GM12875 (cell line): Measurements from ENCODE around the gene IGSF9B.

ENCODE experiments used
- H3K4me3 ChIP-seq: one replicate; pipeline ENCODE4 v1.5.1; 2011; ENCODE audit warnings: low read depth, low read length, control low read depth
- TF ChIP-seq, protein P1 (sequence below): IDR thresholded peaks from 2 replicates; pipeline ENCODE4 v1.5.1; 2011; ENCODE audit warnings: low read depth, mild to moderate bottlenecking, control low read depth, inconsistent platforms, low read length, moderate library complexity, borderline replicate concordance; ENCODE audit not compliant: insufficient read depth

The IGSF9B gene

DNA sequence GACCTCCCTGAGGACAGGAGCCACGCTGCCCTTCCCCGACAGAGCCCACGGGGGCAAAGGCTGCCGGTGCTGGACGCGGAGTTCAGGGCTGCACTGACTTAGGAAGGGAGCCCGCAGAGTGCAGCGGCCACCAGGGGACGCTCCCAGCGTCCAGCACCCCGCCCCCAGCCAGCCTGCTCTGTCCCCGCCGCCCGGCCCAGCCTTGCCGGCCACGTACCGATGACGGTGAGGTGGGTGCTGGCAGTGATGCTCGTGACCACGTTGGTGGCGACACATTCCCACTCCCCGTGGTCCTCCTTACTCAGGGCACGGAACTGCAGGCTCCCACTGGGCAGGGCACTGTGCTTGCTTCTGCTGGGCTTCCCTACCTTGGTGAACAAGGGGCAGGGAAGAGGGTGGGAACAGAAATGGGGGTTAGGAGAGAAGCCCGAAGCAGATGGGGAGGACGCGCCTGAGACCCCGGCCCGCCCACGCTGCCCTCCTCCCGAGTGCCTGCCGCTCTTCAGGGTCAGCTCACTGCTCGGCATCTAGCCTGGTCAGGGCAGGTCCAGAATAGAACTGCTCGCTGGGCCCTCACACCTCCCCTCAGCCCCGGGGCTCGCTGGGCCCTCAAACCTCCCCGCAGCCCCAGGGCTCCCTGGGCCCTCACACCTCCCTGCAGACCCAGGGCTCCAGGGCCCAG is 25.9 kb downstream of the IGSF9B start:
- TF ChIP-seq, protein P1, sequence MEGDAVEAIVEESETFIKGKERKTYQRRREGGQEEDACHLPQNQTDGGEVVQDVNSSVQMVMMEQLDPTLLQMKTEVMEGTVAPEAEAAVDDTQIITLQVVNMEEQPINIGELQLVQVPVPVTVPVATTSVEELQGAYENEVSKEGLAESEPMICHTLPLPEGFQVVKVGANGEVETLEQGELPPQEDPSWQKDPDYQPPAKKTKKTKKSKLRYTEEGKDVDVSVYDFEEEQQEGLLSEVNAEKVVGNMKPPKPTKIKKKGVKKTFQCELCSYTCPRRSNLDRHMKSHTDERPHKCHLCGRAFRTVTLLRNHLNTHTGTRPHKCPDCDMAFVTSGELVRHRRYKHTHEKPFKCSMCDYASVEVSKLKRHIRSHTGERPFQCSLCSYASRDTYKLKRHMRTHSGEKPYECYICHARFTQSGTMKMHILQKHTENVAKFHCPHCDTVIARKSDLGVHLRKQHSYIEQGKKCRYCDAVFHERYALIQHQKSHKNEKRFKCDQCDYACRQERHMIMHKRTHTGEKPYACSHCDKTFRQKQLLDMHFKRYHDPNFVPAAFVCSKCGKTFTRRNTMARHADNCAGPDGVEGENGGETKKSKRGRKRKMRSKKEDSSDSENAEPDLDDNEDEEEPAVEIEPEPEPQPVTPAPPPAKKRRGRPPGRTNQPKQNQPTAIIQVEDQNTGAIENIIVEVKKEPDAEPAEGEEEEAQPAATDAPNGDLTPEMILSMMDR, result peak; percentile 57
- H3K4me3 ChIP-seq, result no peak overlapping the region

DNA sequence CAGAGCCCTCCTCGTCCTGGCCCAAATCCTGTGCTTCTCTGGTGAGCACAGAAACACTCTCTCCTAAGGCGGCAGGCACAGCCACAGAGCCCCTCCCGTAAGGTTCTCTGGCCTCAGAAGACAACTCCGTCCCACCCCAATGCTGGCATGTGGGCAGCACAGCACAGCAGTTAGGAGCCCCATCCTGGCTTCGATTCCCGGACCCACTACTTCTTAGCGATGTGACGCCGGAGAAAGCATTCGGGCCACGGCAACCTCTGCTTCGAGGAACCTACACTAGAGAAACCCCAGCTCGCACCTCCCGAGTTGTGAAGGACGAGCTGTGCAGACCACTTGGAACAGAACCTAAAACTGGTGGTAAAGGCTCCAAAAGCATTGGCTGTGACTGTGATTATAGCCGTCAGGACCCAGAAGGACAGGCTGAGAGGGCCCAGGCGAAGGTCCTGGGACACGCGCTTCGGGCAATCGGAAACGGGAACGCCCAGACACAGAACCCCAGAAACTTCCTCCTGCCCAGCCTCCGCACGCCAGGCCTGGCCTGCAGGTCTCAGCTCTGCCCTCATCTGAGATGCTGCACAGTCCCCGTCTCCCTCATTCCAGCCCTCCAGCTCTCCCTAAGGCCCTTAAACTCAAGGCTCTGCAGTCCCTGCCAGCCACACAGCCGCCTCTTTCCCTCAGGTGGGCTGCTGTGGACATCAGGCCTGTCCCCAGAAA is 26.6 kb downstream of the IGSF9B start:
- TF ChIP-seq, protein P1, result no peak
- H3K4me3 ChIP-seq, result no peak overlapping the region

DNA sequence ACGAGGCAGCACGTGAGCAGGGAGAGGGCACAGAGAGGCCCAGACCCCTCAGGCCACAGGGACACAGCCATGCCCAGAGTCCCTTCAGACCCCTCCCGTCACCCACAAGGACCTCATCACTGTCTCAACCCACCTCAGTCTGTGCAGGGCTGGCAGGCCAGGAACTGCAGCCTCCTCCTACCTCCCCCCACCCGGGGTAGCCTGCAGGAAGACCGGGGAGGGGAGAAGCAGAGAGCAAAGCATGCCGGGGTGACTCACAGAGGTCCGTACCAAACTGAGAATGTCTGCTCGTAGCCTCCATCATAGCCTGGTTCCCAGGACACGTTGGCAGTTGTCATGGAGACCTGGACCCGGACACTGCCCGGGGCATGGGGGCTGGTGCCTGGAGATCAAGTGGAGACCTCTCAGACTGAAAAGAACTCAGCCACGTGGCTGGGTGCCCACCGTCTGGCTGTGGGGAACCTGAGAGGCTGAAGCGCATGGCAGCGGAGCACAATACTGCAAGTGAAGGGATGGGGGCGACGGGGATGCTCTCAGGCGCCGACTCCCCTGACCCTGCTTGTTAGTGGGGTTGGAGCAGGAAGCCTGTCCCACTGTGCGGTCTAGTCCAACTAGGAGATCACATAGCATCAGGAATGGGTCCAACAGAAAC is 27.2 kb downstream of the IGSF9B start:
- no peak overlapping the region for H3K4me3 ChIP-seq

DNA sequence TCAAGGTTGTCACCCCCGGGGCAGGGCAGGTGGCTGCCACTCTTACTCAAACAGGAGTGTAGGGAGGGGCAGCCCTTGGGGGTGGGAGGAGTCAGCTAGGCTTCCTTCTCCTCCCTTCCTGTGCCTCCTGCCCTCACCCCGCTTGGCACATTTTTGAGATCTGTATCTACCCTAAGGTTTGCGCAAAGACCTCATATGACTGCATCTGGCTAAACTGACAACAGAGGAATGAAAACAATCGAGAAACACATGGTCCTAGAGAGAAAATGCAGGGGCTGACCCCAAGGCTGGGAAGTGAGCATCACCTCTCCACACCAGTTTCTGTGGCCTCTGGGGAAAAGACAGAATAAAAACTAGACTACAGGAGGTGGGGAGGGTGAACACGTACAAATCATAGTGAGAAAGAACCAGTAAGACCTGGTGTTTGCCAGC is 28.1 kb downstream of the IGSF9B start:
- TF ChIP-seq, protein P1, result no peak

More for the DNA sequence above, 27.2 kb downstream of the IGSF9B start:
- TF ChIP-seq, protein P1, result no peak

DNA sequence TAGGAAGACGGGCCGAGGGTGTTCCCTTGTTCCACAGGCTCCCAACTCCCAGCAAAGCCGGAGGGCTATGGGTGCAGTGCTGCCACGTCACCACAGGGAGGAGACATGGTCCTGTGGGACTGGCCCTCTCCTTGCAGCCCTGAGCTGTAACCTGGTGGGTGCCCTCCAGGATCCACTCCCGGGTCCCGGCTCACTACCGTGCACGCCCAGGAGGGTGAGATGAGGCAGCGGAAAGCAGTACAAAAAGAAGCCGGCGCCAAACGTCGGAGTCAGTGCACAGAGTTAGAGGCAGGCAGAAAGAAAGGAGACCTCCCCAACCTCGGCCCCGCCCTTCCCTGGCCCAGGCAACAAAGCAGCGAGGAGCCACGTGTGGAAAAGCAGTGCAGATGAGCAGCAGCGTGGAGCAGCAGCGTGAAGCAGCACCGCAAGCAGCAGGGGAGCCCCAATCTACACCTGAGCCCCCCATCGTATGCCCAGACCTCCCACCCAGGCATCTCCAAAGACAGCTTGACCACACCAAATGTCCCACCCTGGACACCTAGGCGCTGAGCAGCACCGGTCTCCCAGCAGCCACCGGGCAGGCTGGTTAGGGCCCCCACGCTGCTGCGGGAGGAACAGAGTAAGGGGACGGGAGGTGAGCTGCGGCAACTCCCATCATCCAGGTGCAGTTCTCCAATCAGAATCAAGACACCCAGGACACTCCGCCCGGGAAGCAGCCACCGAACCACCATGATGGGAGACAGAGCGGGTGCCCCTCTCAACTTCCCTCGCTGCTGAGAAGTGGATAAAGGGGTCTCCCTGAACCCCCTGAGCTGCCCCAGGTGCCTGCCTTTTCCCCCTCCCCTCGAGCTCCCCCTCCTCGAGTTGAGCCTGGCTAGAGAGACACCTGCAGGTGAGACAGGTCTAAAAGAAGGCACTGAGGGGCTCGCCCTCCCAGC is 28.8 kb downstream of the IGSF9B start:
- TF ChIP-seq, protein P1, result peak; percentile 95
- no peak overlapping the region for H3K4me3 ChIP-seq

More for the DNA sequence above, 28.1 kb downstream of the IGSF9B start:
- no peak overlapping the region for H3K4me3 ChIP-seq

DNA sequence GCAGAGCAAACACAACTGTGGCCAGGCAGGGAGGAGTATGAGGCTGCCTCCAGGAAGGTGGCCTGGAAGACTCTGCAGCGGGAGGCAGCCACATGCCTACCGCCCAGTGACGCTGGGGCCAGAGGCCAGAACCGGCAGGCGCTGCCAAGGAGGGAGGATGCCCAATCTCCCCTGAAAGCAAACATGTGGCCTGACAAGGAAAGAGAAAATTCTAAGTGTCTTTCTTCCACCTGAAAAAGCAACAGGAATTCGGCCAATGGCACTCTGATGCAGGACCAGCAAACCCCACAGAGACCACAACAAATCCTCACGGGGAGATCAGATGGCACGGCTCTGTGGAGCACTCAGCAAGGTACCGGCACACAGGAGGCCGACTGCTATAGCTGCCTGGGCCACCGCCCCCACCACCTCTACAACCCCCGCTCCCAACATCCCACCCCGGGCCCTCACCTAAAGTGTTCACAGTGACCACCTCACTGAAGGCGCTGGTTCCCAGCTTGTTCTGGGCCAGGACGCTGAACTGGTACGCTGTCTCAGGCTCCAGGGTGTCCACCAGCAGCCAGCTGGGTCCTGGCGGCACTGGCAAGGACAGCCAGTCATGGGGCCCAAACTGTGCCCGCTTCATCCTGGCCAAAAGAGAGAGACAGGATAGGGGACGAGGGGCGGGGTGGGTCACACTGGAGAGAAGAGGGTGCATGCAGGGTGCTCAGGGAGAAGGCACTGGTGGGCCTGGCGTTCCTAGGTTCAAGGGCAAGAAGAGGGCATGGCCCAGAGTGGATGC is 30.1 kb downstream of the IGSF9B start:
- TF ChIP-seq, protein P1, result no peak
- H3K4me3 ChIP-seq, result no peak overlapping the region
